Left ventricle myocardium inferior (tissue), 1 donor: ENCODE results near the gene DCTPP1. TPM values are rescaled to one million over a fixed set of nuclear protein-coding genes. Genes with fewer than 3 reads are reported as not detected.
"Not testable (repeated sequence)": the region's sequence is repeated elsewhere in the genome, so short reads cannot be mapped to it uniquely, and the experiment has no call there.

ENCODE experiments used
- DNase-seq: peaks from one replicate; pipeline ENCODE4 v3.0.0-alpha.2; 2020
- H3K27ac ChIP-seq: fragments of 200-600 bp; replicated peaks from 2 replicates; pipeline ENCODE4 v1.8.0; 2021
- H3K27me3 ChIP-seq: fragments of 200-600 bp; 2 replicates; pipeline ENCODE4 v1.8.0; 2021; ENCODE audit warnings: low read depth
- H3K36me3 ChIP-seq: fragments of 200-600 bp; 2 replicates; pipeline ENCODE4 v1.8.0; 2021
- H3K4me1 ChIP-seq: fragments of 200-600 bp; 2 replicates; pipeline ENCODE4 v1.8.0; 2021
- H3K4me3 ChIP-seq: fragments of 200-600 bp; 2 replicates; pipeline ENCODE4 v1.8.0; 2021; ENCODE audit warnings: mild to moderate bottlenecking, moderate library complexity
- H3K9me3 ChIP-seq: fragments of 200-600 bp; replicated peaks from 2 replicates; pipeline ENCODE4 v1.8.0; 2021
- intact Hi-C: fragments of 100-400 bp; cut with micrococcal nuclease; formaldehyde crosslinking; loops from one replicate; pipeline ENCODE4 v1.11.0; 2022
- long read RNA-seq: library from polyadenylated mRNA; unstranded; transcript quantifications from one replicate; pipeline ENCODE4 v2.0.0, GENCODE V29; 2021
- total RNA-seq: library from RNA; stranded (reverse); fragmentation: NEBNext Ultra II Directional; extraction: Animal tissue kit (Norgen Biotek cat#: 25700); gene quantifications from one replicate; pipeline ENCODE4 v1.2.1, GENCODE V29; 2021
- TF ChIP-seq, protein P1 (sequence below): fragments of 200-600 bp; IDR thresholded peaks from 2 replicates; pipeline ENCODE4 v1.8.0; 2021; ENCODE audit warnings: antibody characterized with exemption, mild to moderate bottlenecking, borderline replicate concordance
- donor health status: DM: no; HTN: yes; CAD: no; lungs with severe emphysema.

DCTPP1 gene
- 31.9 TPM for total RNA-seq
- long read RNA-seq, transcript DCTPP1-201 (3 exons, 1,222 nt), result major isoform, 74 of 82 reads
- long read RNA-seq, partial matches to known transcripts, result 0 of 82 reads
- long read RNA-seq, other reads (novel, unspliced or antisense), result 8 of 82 reads

DNA sequence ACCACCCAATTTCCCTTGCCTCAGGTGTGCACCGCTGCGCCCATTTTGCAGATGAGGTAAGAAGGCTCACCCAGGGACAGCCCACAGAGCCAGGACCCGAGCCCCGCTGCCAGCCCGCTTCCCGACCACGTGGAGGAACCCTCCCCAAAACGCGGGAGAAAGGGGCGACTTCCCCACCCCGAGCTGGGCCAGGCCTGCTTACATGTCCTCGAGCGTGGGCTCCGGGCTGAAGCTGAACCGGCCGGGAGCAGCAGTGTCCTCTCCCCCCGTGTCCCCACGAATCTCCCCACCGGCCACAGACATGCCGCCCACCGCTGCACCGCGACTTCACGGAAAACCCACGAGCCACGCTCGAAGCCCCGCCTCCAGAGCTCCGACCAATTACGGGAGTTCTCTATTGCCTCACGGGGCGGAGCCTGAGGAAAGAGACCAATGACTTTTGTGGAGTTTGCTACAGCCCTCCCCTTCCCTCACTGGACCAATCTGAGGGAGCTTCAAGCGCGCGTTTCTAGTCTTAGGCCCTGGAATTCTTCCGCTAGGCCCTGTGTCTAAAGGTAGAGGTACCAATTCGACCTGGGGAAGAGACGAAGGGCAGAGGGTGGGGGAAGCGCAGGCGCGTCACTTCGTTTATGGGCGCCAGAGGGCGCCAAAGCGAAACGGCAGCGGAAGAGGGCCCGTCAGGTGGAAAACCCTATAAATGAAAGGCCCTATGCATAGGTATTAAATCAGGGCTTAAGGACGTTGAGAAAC, at the start of gene DCTPP1:
TSS of gene DCTPP1 (minus strand) at position 353 of the 750 bp plus-strand sequence. CDS start at position 303, 50 bp downstream.
- DNase-seq, result peak; percentile 94
- Histone ChIP-seq H3K36me3 (peaks cover 11% of the 10 kb centered on the region), H3K4me1 (peaks cover 20% of the 10 kb centered on the region), H3K9me3 (no peaks in the 10 kb centered on the region), H3K27ac (peak within 1 kb of the TSS; percentile 82), H3K27me3 (no peaks in the 10 kb centered on the region), H3K4me3 (peak within 1 kb of the TSS; percentile 88)
- TF ChIP-seq, protein P1, sequence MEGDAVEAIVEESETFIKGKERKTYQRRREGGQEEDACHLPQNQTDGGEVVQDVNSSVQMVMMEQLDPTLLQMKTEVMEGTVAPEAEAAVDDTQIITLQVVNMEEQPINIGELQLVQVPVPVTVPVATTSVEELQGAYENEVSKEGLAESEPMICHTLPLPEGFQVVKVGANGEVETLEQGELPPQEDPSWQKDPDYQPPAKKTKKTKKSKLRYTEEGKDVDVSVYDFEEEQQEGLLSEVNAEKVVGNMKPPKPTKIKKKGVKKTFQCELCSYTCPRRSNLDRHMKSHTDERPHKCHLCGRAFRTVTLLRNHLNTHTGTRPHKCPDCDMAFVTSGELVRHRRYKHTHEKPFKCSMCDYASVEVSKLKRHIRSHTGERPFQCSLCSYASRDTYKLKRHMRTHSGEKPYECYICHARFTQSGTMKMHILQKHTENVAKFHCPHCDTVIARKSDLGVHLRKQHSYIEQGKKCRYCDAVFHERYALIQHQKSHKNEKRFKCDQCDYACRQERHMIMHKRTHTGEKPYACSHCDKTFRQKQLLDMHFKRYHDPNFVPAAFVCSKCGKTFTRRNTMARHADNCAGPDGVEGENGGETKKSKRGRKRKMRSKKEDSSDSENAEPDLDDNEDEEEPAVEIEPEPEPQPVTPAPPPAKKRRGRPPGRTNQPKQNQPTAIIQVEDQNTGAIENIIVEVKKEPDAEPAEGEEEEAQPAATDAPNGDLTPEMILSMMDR, result peak; percentile 81
- intact Hi-C loops, result no loop called here

DNA sequence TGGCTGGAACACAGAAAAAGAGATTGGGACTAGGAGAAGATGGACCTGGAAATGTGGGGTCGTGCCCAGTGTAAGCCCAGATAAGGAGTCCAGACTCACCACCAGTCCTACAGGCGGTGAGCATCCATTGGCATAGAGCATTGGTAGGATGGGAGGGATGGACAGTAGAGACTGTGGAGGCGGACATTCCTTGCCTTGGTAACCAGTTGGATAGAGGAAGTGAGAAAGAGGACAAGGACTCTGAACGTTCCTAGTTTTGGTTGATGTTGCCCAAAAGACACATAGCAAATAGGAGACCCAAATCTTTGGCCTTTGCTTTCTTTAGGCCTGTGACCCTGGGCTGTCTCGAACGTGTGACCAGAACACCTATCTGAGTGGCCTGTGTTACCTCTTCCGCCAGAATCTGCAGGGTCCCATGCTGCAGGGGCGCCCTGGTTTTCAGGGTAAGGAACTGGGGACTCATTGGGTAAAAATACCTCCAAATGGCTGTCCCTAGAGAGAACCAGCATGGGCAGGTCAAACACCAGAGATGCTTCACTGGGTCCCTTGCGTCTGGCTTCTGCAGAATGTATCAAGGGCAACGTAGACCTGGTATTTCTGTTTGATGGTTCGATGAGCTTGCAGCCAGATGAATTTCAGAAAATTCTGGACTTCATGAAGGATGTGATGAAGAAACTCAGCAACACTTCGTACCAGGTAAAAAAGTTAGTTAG, 49.1 kb upstream of the DCTPP1 start:
- H3K4me3 ChIP-seq, result no peak overlapping the region
- TF ChIP-seq, protein P1, result no peak
- H3K9me3 ChIP-seq, result no peaks in the 10 kb centered on the region
- no peak for DNase-seq
- intact Hi-C loops, result no loop called here
- no peaks in the 10 kb centered on the region for H3K36me3 ChIP-seq
- H3K27ac ChIP-seq, result no peak overlapping the region
- H3K27me3 ChIP-seq, result peaks cover 38% of the 10 kb centered on the region
- H3K4me1 ChIP-seq, result no peaks in the 10 kb centered on the region

DNA sequence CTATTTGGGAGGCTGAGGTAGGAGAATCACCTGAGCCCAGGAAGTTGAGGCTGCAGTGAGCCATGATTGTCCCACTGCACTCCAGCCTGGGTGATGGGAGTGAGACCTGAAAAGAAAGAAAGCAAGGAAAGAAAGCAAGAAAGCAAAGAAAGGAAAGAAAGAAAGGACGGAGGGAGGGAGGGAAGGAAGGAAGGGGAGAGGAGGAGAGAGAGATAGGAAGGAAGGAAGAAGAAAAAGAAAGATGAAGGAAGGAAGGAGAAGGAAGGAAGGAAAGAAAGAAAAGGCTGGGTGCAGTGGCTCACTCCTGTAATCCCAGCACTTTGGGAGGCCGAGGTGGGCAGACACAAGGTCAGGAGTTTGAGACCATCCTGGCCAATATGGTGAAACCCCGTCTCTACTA, 47.9 kb upstream of the DCTPP1 start:
- H3K36me3 ChIP-seq, DNase-seq, H3K9me3 ChIP-seq, H3K27ac ChIP-seq, intact Hi-C loops, H3K4me1 ChIP-seq, H3K4me3 ChIP-seq: not testable (repeated sequence)
- peaks cover 50% of the 10 kb centered on the region for H3K27me3 ChIP-seq

DNA sequence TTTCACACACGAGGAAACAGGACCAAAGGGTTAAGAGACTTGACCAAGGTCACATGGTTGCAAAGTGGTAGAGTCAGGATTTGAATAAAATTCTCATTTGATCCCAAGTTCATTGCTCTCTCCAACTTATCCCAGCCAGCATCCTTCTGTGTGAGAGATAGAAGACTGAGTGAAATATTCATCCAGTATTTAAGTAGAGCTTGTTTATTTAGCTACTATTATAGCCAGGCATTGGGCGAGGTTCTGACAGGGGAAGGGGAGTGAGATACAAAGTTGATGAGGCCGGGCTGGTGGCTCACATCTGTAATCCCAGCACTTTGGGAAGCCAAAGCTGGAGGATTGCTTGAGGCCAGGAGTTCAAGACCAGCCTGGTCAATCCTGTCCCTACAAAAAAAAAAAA, 47.2 kb upstream of the DCTPP1 start:
- TF ChIP-seq, protein P1, result no peak
- Histone ChIP-seq H3K36me3 (no peaks in the 10 kb centered on the region), H3K4me3 (no peak overlapping the region), H3K27me3 (peaks cover 58% of the 10 kb centered on the region), H3K9me3 (no peaks in the 10 kb centered on the region), H3K4me1 (no peaks in the 10 kb centered on the region), H3K27ac (no peak overlapping the region)
- intact Hi-C loops, result no loop called here
- no peak for DNase-seq

DNA sequence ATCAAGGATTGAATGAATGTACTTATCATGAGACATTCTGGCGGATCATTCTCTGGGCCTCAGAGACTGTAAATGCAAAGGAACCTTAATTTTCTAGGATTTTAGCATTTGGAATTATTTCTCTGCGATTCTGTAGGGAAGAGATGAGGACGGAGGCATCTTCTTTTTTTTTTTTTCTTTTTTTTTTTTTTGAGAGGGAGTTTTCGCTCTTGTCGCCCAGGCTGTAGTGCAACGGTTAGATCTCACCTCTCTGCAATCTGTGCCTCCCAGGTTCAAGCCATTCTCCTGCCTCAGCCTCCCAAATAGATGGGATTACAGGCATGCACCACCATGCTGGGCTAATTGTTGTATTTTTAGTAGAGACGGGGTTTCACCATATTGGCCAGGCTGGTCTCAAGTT, 44.9 kb upstream of the DCTPP1 start:
- Histone ChIP-seq H3K27me3 (peaks cover 72% of the 10 kb centered on the region), H3K27ac (no peak overlapping the region)

More for the DNA sequence above, 44.9 kb upstream of the DCTPP1 start:
- DNase-seq, result no peak
- no peaks in the 10 kb centered on the region for H3K36me3 ChIP-seq
- H3K4me3 ChIP-seq, result no peak overlapping the region
- no peaks in the 10 kb centered on the region for H3K9me3 ChIP-seq
- intact Hi-C loops, result no loop called here
- no peaks in the 10 kb centered on the region for H3K4me1 ChIP-seq
- TF ChIP-seq, protein P1, result no peak
